ENCODE results near the gene CLDND2. TPM values are rescaled to one million over a fixed set of nuclear protein-coding genes. Genes with fewer than 3 reads are reported as not detected.

Gene CLDND2
- total and polyA plus RNA-seq, 2 of the 8 experiments (the other 6 are each of a cell fraction or from before 2014, with no cell fraction given) = 0.21 to 0.56 TPM

DNA sequence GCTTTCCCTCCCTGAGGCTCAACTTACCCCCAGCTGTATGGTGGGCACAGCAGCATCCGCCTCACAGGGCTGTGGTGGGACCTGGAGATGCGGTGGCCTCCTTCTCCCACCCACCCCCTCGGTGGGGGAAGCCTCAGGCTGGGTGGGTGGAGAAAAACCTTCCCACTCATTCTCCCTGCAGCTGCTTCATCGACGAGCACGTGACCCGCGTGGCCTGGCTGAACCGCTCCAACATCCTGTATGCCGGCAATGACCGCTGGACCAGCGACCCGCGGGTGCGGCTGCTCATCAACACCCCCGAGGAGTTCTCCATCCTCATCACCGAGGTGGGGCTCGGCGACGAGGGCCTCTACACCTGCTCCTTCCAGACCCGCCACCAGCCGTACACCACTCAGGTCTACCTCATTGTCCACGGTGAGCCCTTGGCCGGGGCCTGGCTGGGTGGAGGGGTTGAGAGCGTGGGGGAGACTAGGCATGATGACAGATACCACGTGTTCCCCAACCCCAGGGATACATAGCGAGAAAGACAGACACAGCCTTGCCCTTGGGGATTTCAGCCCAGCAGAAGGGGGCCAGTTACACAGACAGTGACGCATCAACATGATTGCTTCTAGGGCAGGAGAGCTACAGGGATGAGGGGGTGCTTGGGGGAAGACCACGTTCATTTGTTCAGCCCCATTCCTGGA is 45.2 kb downstream of the CLDND2 start (continued):
- TF ChIP-seq CEBPB (IDR thresholded peaks at IDR 0.05; ENCODE audit: low read depth, low read length) (no peak), RAD21 (IDR thresholded peaks at IDR 0.05 in 1 of 2, conservative IDR thresholded peaks at IDR 0.05 in 1 of 2; ENCODE audit: low read depth in 2 of 2, low read length in 2 of 2) (no peak), HDAC6 (IDR thresholded peaks at IDR 0.05; ENCODE audit: low read depth, low read length) (no peak), EZH2 (IDR thresholded peaks at IDR 0.05; ENCODE audit: low read depth, low read length, severe bottlenecking) (no peak), FOSL1 (IDR thresholded peaks at IDR 0.05; ENCODE audit: insufficient read depth, low read depth, low read length) (no peak), KDM4A (IDR thresholded peaks at IDR 0.05; ENCODE audit: low read depth, low read length, severe bottlenecking) (no peak), NRF1 (IDR thresholded peaks at IDR 0.05; ENCODE audit: low read depth, low read length) (no peak)
- TF ChIP-seq, protein P1, sequence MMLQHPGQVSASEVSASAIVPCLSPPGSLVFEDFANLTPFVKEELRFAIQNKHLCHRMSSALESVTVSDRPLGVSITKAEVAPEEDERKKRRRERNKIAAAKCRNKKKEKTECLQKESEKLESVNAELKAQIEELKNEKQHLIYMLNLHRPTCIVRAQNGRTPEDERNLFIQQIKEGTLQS (IDR thresholded peaks at IDR 0.05; ENCODE audit: insufficient read depth, low read depth, low read length) = no peak

All from H1 (cell line).